Smooth muscle cell (in vitro differentiated cells): ENCODE measurements around the gene DDX52. TPM values are rescaled to one million over a fixed set of nuclear protein-coding genes. Genes with fewer than 3 reads are reported as not detected.
A peak's percentile ranks its signal among the peaks of the same experiment; 100 is the strongest.

ENCODE experiments used
- DNase-seq: peaks from one replicate; lab custom pipeline; 2025; ENCODE audit not compliant: unreplicated experiment; lab: John Stamatoyannopoulos, UW
- H2AFZ ChIP-seq: fragments of 200-600 bp; sonication (generic); 2 replicates; pipeline ENCODE4 v1.6.0; 2016; ENCODE audit warnings: antibody characterized with exemption, low read depth, mild to moderate bottlenecking
- H3F3A ChIP-seq: fragments of 200-600 bp; sonication (generic); 2 replicates; pipeline ENCODE4 v1.6.0; 2017; ENCODE audit warnings: antibody characterized with exemption, low read depth
- H3K27ac ChIP-seq: fragments of 200-600 bp; sonication (generic); 2 replicates; pipeline ENCODE4 v1.5.1; 2016; ENCODE audit warnings: low read depth, mild to moderate bottlenecking
- H3K27me3 ChIP-seq: fragments of 200-600 bp; sonication (generic); 2 replicates; pipeline ENCODE4 v1.6.1; 2016; ENCODE audit warnings: low read depth, mild to moderate bottlenecking
- H3K36me3 ChIP-seq: fragments of 200-600 bp; sonication (generic); 2 replicates; pipeline ENCODE4 v1.5.1; 2016; ENCODE audit warnings: low read depth
- H3K4me1 ChIP-seq: fragments of 200-600 bp; sonication (generic); 2 replicates; pipeline ENCODE4 v1.5.1; 2016; ENCODE audit warnings: low read depth
- H3K4me2 ChIP-seq: fragments of 200-600 bp; sonication (generic); 2 replicates; pipeline ENCODE4 v1.6.0; 2016; ENCODE audit warnings: mild to moderate bottlenecking
- H3K4me3 ChIP-seq: fragments of 200-600 bp; sonication (generic); 2 replicates; pipeline ENCODE4 v1.5.1; 2016; ENCODE audit warnings: mild to moderate bottlenecking
- H3K79me2 ChIP-seq: fragments of 200-600 bp; sonication (generic); 2 replicates; pipeline ENCODE4 v1.6.0; 2016; ENCODE audit warnings: low read depth, mild to moderate bottlenecking
- H3K9ac ChIP-seq: fragments of 200-600 bp; sonication (generic); 2 replicates; pipeline ENCODE4 v1.6.0; 2016; ENCODE audit warnings: low read depth
- H3K9me3 ChIP-seq: fragments of 200-600 bp; sonication (generic); replicated peaks from 2 replicates; pipeline ENCODE4 v1.5.1; 2016; ENCODE audit warnings: low read depth
- H4K20me1 ChIP-seq: fragments of 200-600 bp; sonication (generic); 2 replicates; pipeline ENCODE4 v1.6.0; 2016; ENCODE audit warnings: low read depth
- WGBS: methylation state at CpG from one replicate; pipeline ENCODE4 v1.1.7; 2016; ENCODE audit warnings: low lambda C conversion rate; 5-methylcytosine and 5-hydroxymethylcytosine counted together
- polyA plus RNA-seq: library from polyadenylated mRNA; unstranded; fragments of >200 nt; fragmentation: Nextera tagmentation; extraction: Ambion mirVana; gene quantifications from 2 replicates; pipeline ENCODE4 v1.2.1, GENCODE V29; 2016
- total RNA-seq: library from RNA; depleted of rRNA; stranded (reverse); fragments of >200 nt; gene quantifications from 2 replicates; pipeline ENCODE4 v1.2.3, GENCODE V29; 2014
- TF ChIP-seq, protein P1 (sequence below): fragments of 200-600 bp; sonication (generic); IDR thresholded peaks from 2 replicates; pipeline ENCODE4 v1.5.1; 2017; ENCODE audit warnings: borderline replicate concordance, mild to moderate bottlenecking, antibody characterized with exemption; ENCODE audit not compliant: insufficient read depth, poor library complexity, severe bottlenecking

Gene DDX52
- total and polyA plus RNA-seq, 2 experiments from 2014 or later: 18.7 to 26.0 TPM

DNA sequence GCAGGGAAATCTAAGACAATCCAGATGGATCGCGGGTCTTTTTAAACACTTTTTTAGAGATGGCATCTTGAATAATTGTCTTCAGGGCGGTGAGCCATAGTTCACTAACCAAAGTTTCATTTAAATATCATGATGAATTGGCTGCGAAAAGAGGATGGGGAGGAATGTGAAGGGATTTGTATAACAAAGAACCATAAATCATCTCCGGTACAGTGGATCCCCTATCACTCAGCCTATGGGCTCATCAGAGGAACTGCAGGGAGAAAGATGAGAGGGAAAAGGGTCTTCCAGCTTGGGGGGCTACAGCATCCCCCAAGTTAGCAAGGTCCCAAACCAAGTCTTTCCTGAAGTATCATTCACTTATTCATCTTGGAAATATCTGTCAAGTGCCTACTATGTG lies 16.7 kb upstream of the DDX52 start:
- Histone ChIP-seq H3K4me1 (no peaks in the 10 kb centered on the region), H3K9ac (no peak overlapping the region), H3K27ac (no peak overlapping the region), H3K36me3 (no peaks in the 10 kb centered on the region), H2AFZ (no peak overlapping the region), H3F3A (no peaks in the 10 kb centered on the region), H4K20me1 (no peaks in the 10 kb centered on the region), H3K9me3 (no peaks in the 10 kb centered on the region), H3K4me3 (no peak overlapping the region), H3K27me3 (no peaks in the 10 kb centered on the region), H3K79me2 (no peaks in the 10 kb centered on the region), H3K4me2 (no peak overlapping the region)
- WGBS: 71% methylated on average over 5 of the region's 5 CpGs
- no peak for DNase-seq
- TF ChIP-seq, protein P1, sequence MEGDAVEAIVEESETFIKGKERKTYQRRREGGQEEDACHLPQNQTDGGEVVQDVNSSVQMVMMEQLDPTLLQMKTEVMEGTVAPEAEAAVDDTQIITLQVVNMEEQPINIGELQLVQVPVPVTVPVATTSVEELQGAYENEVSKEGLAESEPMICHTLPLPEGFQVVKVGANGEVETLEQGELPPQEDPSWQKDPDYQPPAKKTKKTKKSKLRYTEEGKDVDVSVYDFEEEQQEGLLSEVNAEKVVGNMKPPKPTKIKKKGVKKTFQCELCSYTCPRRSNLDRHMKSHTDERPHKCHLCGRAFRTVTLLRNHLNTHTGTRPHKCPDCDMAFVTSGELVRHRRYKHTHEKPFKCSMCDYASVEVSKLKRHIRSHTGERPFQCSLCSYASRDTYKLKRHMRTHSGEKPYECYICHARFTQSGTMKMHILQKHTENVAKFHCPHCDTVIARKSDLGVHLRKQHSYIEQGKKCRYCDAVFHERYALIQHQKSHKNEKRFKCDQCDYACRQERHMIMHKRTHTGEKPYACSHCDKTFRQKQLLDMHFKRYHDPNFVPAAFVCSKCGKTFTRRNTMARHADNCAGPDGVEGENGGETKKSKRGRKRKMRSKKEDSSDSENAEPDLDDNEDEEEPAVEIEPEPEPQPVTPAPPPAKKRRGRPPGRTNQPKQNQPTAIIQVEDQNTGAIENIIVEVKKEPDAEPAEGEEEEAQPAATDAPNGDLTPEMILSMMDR: no peak

DNA sequence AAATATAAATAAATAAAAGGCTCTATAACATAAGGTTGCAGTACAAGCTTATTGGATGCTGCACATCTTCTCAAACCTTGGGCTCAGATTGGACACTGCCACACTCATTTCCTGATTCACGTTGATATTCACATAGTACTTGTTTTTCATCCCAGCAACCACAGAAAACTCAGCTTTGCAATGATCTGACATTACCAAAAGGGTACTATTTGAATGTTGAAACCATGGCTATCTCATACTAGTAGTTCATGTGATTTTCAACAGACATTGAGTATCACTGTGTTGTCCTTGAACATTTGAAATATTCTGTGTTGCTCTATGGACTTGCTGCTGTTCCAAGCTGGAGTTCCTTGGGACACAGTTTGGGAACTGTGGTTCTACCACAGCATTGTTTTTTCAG lies 14.0 kb upstream of the DDX52 start:
- H2AFZ ChIP-seq: no peak overlapping the region
- no peaks in the 10 kb centered on the region for H4K20me1 ChIP-seq
- no peaks in the 10 kb centered on the region for H3K9me3 ChIP-seq
- no peaks in the 10 kb centered on the region for H3K4me1 ChIP-seq
- H3K4me2 ChIP-seq: no peak overlapping the region
- H3K36me3 ChIP-seq: no peaks in the 10 kb centered on the region
- no peak overlapping the region for H3K9ac ChIP-seq
- WGBS: 87% methylated on average over 1 of the region's 1 CpG
- DNase-seq: no peak
- no peaks in the 10 kb centered on the region for H3K79me2 ChIP-seq
- no peak overlapping the region for H3K27ac ChIP-seq
- no peak overlapping the region for H3K4me3 ChIP-seq
- TF ChIP-seq, protein P1: no peak
- H3F3A ChIP-seq: no peaks in the 10 kb centered on the region
- H3K27me3 ChIP-seq: no peaks in the 10 kb centered on the region

DNA sequence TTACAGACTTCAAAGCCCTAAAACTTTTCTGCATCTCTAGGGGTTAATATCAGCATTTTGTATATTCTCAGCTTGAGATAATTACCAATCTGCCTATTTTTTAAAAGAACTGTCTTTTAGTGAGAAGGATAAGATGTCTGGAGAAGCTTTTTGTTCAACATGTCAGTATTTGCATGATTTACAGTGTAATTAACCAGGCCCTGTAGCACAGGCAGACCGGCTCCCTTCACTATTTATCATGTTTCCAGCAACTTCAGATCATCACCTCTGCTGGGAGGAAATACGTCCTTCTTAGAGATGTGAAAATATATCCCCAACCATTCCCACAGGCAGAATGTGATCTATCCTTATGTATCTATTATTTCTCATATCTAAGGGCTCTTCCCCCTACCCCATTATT lies 8.6 kb upstream of the DDX52 start:
- no peaks in the 10 kb centered on the region for H3K9me3 ChIP-seq
- H3K9ac ChIP-seq: no peak overlapping the region
- H3K27ac ChIP-seq: no peak overlapping the region
- H3K4me2 ChIP-seq: no peak overlapping the region
- H4K20me1 ChIP-seq: no peaks in the 10 kb centered on the region
- H3K79me2 ChIP-seq: no peaks in the 10 kb centered on the region
- H3K4me3 ChIP-seq: no peak overlapping the region
- peaks cover 29% of the 10 kb centered on the region for H3K27me3 ChIP-seq
- H2AFZ ChIP-seq: no peak overlapping the region
- TF ChIP-seq, protein P1: no peak
- H3F3A ChIP-seq: no peaks in the 10 kb centered on the region
- no peaks in the 10 kb centered on the region for H3K4me1 ChIP-seq
- DNase-seq: no peak
- 61% methylated on average over 2 of the region's 2 CpGs for WGBS
- no peaks in the 10 kb centered on the region for H3K36me3 ChIP-seq

DNA sequence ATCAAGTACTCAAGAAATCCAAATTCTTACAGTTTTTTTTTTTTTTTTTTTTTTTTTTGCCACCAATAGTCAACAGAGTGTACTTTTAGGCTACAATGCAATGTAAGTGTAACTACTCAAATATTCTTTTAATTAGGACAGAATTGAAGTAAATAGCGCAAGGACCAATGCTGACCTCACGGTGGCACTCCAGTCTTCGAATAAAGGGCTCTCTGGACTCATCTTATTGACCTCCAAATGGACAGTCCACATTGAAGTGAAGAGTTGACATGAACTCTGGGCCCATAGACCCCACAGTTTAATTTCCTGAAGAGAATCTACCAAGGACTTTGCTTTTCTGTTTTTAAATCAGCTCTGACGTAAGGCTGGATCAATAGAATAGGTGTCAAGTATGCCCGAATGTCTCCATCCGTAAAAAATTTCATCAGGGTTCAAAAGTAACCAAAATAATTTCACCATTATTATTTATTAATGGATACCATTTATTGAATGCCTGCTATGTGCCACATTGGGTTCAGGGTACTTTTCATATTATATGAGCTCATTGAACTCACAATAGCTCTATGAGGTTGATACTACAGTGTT lies 7.3 kb upstream of the DDX52 start:
- Histone ChIP-seq H4K20me1 (no peaks in the 10 kb centered on the region), H3K4me1 (no peaks in the 10 kb centered on the region), H3K79me2 (no peaks in the 10 kb centered on the region), H3K27ac (no peak overlapping the region), H3K27me3 (peaks cover 42% of the 10 kb centered on the region), H3K36me3 (no peaks in the 10 kb centered on the region), H3K4me2 (no peak overlapping the region), H3K9me3 (no peaks in the 10 kb centered on the region), H3K4me3 (no peak overlapping the region), H2AFZ (no peak overlapping the region), H3F3A (no peaks in the 10 kb centered on the region), H3K9ac (no peak overlapping the region)
- TF ChIP-seq, protein P1: peak; percentile 59
- DNase-seq: no peak
- WGBS: 57% methylated on average over 6 of the region's 6 CpGs
